Keratinocyte (primary cell): Measurements from ENCODE around the gene TMEM221. TPM values are rescaled to one million over a fixed set of nuclear protein-coding genes. Genes with fewer than 3 reads are reported as not detected.
A peak's percentile ranks its signal among the peaks of the same experiment; 100 is the strongest.

Experiments
- DNase-seq: peaks from one replicate; pipeline ENCODE4 v3.0.0-alpha.2; 2011; ENCODE audit warnings: low read depth, missing footprints, low spot score
- FAIRE-seq: peaks from 2 replicates; lab custom pipeline; 2011; peaks lifted over from hg19 to GRCh38; lab: Jason Lieb, UNC
- H2AFZ ChIP-seq: 2 replicates; pipeline ENCODE4 v1.6.0; 2012; ENCODE audit warnings: low read length, control low read depth, inconsistent platforms; ENCODE audit not compliant: control insufficient read depth
- H3K27ac ChIP-seq: 2 replicates; pipeline ENCODE4 v1.5.1; 2011; ENCODE audit warnings: low read length; ENCODE audit not compliant: control insufficient read depth, insufficient read depth
- H3K27me3 ChIP-seq: 3 replicates; pipeline ENCODE4 v1.6.0; 2011; ENCODE audit warnings: low read length; ENCODE audit not compliant: control insufficient read depth, insufficient read depth; ENCODE audit errors: extremely low read depth
- H3K36me3 ChIP-seq, 2 experiments: 2 replicates in 1 of 2; 3 replicates in 1 of 2; pipeline ENCODE4 v1.5.1; 2011; ENCODE audit warnings: low read length in 2 of 2, mild to moderate bottlenecking in 1 of 2; ENCODE audit not compliant: control insufficient read depth in 2 of 2, insufficient read depth in 2 of 2; ENCODE audit errors: extremely low read depth in 1 of 2
- H3K4me1 ChIP-seq: 3 replicates; pipeline ENCODE4 v1.5.1; 2011; ENCODE audit warnings: low read length; ENCODE audit not compliant: control insufficient read depth, insufficient read depth; ENCODE audit errors: extremely low read depth
- H3K4me2 ChIP-seq: 3 replicates; pipeline ENCODE4 v1.6.0; 2011; ENCODE audit warnings: low read depth, low read length; ENCODE audit not compliant: control insufficient read depth, insufficient read depth; ENCODE audit errors: extremely low read depth
- H3K4me3 ChIP-seq, 3 experiments: fragments of 200-600 bp in 1 of 3; sonication (generic) in 1 of 3; 2 replicates in 2 of 3; 3 replicates in 1 of 3; pipeline ENCODE4 v1.5.1; 2011 to 2016; ENCODE audit warnings: low read length in 3 of 3, mild to moderate bottlenecking in 3 of 3, control low read depth in 2 of 3, inconsistent platforms in 1 of 3, low read depth in 1 of 3, mixed read lengths in 1 of 3, mixed run types in 1 of 3, moderate library complexity in 1 of 3; ENCODE audit not compliant: control insufficient read depth in 2 of 3, insufficient read depth in 2 of 3; ENCODE audit errors: extremely low read depth in 1 of 3
- H3K79me2 ChIP-seq: 2 replicates; pipeline ENCODE4 v1.6.0; 2012; ENCODE audit warnings: low read length; ENCODE audit not compliant: control insufficient read depth, insufficient read depth
- H3K9ac ChIP-seq: 3 replicates; pipeline ENCODE4 v1.6.0; 2011; ENCODE audit warnings: low read length; ENCODE audit not compliant: control insufficient read depth, insufficient read depth; ENCODE audit errors: extremely low read depth
- H3K9me1 ChIP-seq: 3 replicates; pipeline ENCODE4 v1.6.0; 2011; ENCODE audit warnings: low read length; ENCODE audit not compliant: control insufficient read depth, insufficient read depth; ENCODE audit errors: extremely low read depth
- H3K9me3 ChIP-seq: 2 replicates; pipeline ENCODE4 v1.5.1; 2012; ENCODE audit warnings: low read depth, low read length; ENCODE audit not compliant: control insufficient read depth
- H4K20me1 ChIP-seq: 3 replicates; pipeline ENCODE4 v1.6.0; 2011; ENCODE audit warnings: low read length; ENCODE audit not compliant: control insufficient read depth, insufficient read depth; ENCODE audit errors: extremely low read depth
- EZH2 ChIP-seq: IDR thresholded peaks from one replicate; pipeline ENCODE4 v1.6.1; 2012; ENCODE audit warnings: inconsistent platforms, mild to moderate bottlenecking, low read length, moderate library complexity
- dilution Hi-C: fragments of 300-500 bp; cut with MboI; formaldehyde crosslinking; loops from one replicate; pipeline ENCODE4 v1.7.0; 2020; ENCODE audit warnings: low sequenced_read_pairs; ENCODE audit not compliant: extremely low pct_ligation_motif_present
- polyA plus RNA-seq, 5 experiments: library from polyadenylated mRNA; depleted of rRNA in 3 of 5; stranded (reverse) in 3 of 5; stranded (forward) in 1 of 5; unstranded in 1 of 5; fragments of >200 nt; gene quantifications; 1 replicate in 1 of 5; 2 replicates in 3 of 5; 3 replicates in 1 of 5; pipeline versions ENCODE4 v1.2.1 to v1.2.3, GENCODE V29; 2011 to 2012; ENCODE audit warnings: missing spikeins in 2 of 5, low read depth in 1 of 5, low replicate concordance in 1 of 5
- TF ChIP-seq, protein P1 (sequence below), 3 experiments: IDR thresholded peaks in 1 of 3; conservative IDR thresholded peaks in 1 of 3; optimal IDR thresholded peaks in 1 of 3; 2 replicates in 2 of 3; 3 replicates in 1 of 3; pipeline versions ENCODE3 to v1.5.1; 2011; ENCODE audit warnings: low read length in 3 of 3, mild to moderate bottlenecking in 3 of 3, moderate library complexity in 2 of 3, control low read depth in 1 of 3, inconsistent platforms in 1 of 3; ENCODE audit not compliant: insufficient read depth in 2 of 3; ENCODE audit errors: extremely low read depth in 1 of 3

Gene TMEM221
- polyA plus RNA-seq, 1 donor (not counting 4 experiments of a cell fraction or from before 2014, with no cell fraction given): 0.04 TPM

GRCh38 chr19:17451820-17452219 lies 3.4 kb upstream of the TMEM221 start:
- peaks cover 27% of the 10 kb centered on the region for H3K27me3 ChIP-seq

DNA sequence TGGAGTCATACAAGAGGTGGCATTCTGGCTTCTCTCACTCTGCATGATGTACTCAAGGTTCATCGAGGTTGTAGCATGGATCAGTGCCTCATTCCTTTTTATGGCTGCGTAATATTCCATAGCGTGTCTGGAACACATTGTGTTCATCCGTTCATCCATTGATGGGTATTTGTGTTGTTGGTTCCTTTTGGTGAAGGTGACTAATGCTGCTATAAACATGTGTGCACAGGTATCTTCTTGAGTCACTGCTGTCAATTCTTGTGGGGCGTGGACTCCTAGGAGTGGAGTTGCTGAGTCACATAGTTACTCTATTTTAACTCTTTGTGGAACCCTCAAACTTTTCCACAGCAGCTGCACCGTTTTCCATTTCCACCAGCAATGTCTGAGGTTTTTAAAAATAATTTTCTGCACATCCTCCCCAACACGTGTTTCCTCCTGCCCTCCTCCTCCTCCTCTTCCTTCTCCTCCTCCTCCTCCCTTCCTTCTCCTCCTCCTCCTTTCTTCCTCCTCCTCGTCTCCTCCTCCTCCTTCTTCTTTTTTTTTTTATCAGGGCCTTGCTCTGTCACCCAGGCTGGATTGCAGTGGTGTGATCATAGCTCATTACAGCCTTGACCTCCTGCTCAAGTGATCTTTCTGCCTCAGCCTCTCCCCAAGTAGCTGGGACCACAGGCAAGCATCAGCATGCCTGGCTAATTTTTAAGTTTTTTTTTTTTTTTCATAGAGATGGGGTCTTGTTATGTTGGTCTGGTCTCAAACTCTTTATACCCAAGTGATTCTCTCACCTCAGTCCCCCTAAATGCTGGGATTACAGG lies 2.0 kb upstream of the TMEM221 start:
- no peaks in the 10 kb centered on the region for H4K20me1 ChIP-seq
- peaks cover 22% of the 10 kb centered on the region for H3K27me3 ChIP-seq
- peak; percentile 100 for FAIRE-seq
- H3K79me2 ChIP-seq: no peaks in the 10 kb centered on the region
- H3K4me1 ChIP-seq: peaks cover 10% of the 10 kb centered on the region
- H3K4me2 ChIP-seq: peak overlapping the region; percentile 62
- H3K4me3 ChIP-seq: peak overlapping the region in 1 of 3 experiments; percentile 10
- TF ChIP-seq, protein P1, sequence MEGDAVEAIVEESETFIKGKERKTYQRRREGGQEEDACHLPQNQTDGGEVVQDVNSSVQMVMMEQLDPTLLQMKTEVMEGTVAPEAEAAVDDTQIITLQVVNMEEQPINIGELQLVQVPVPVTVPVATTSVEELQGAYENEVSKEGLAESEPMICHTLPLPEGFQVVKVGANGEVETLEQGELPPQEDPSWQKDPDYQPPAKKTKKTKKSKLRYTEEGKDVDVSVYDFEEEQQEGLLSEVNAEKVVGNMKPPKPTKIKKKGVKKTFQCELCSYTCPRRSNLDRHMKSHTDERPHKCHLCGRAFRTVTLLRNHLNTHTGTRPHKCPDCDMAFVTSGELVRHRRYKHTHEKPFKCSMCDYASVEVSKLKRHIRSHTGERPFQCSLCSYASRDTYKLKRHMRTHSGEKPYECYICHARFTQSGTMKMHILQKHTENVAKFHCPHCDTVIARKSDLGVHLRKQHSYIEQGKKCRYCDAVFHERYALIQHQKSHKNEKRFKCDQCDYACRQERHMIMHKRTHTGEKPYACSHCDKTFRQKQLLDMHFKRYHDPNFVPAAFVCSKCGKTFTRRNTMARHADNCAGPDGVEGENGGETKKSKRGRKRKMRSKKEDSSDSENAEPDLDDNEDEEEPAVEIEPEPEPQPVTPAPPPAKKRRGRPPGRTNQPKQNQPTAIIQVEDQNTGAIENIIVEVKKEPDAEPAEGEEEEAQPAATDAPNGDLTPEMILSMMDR (optimal IDR thresholded peaks at IDR 0.05 in 1 of 3, IDR thresholded peaks at IDR 0.05 in 1 of 3, conservative IDR thresholded peaks at IDR 0.05 in 1 of 3; ENCODE audit: extremely low read depth in 1 of 3, insufficient read depth in 2 of 3, low read length in 3 of 3): no peak
- TF ChIP-seq EZH2: no peak
- no peaks in the 10 kb centered on the region for H3K9me1 ChIP-seq
- dilution Hi-C loops: no loop called here
- H3K9me3 ChIP-seq: no peaks in the 10 kb centered on the region
- peak overlapping the region; percentile 58 for H3K27ac ChIP-seq
- DNase-seq: peak; percentile 96
- no peaks in the 10 kb centered on the region for H3K36me3 ChIP-seq
- H2AFZ ChIP-seq: peak overlapping the region; percentile 58
- peak overlapping the region; percentile 54 for H3K9ac ChIP-seq

More at GRCh38 chr19:17451820-17452219, 3.4 kb upstream of the TMEM221 start:
- Histone ChIP-seq H3K9me1 (no peaks in the 10 kb centered on the region), H3K9me3 (no peaks in the 10 kb centered on the region), H2AFZ (no peak overlapping the region), H3K36me3 (no peaks in the 10 kb centered on the region), H3K9ac (no peak overlapping the region), H3K4me1 (peaks cover 10% of the 10 kb centered on the region), H3K4me2 (no peak overlapping the region), H3K79me2 (no peaks in the 10 kb centered on the region), H4K20me1 (no peaks in the 10 kb centered on the region), H3K27ac (no peak overlapping the region), H3K4me3 (no peak overlapping the region)
- DNase-seq (no peak), FAIRE-seq (no peak)
- dilution Hi-C loops: no loop called here
- TF ChIP-seq, protein P1 (optimal IDR thresholded peaks at IDR 0.05 in 1 of 3, IDR thresholded peaks at IDR 0.05 in 1 of 3, conservative IDR thresholded peaks at IDR 0.05 in 1 of 3; ENCODE audit: extremely low read depth in 1 of 3, insufficient read depth in 2 of 3, low read length in 3 of 3): no peak
- no peak for TF ChIP-seq EZH2
